CD4-positive, alpha-beta T cell treated with Interleukin-4 for 1 hour (primary cell): Measurements from ENCODE around the gene FRRS1L.
"Not testable (repeated sequence)": the region's sequence is repeated elsewhere in the genome, so short reads cannot be mapped to it uniquely, and the experiment has no call there.

Experiments used
- DNase-seq, 2 donors: peaks; one replicate each; pipeline ENCODE4 v3.0.0-alpha.2; 2020 to 2022

Gene FRRS1L

DNA sequence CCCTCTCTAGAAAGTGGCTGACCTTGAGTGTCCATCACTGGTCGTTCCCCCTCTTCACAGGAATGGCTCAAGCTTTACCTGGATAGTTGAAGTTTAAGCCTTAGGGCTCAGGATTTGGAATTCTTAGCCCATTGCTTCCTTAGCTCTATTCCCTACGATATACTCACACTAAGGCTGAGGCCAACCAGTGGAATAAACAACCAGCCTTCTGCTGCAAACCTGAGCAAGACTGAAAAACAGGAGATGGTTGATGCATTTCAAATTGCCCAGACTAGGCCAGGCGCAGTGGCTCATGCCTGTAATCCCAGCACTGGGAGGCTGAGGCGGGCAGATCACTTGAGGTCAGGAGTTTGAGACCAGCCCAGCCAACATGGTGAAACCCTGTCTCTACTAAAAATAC is 40.4 kb downstream of the FRRS1L start:
- DNase-seq: not testable (repeated sequence)

DNA sequence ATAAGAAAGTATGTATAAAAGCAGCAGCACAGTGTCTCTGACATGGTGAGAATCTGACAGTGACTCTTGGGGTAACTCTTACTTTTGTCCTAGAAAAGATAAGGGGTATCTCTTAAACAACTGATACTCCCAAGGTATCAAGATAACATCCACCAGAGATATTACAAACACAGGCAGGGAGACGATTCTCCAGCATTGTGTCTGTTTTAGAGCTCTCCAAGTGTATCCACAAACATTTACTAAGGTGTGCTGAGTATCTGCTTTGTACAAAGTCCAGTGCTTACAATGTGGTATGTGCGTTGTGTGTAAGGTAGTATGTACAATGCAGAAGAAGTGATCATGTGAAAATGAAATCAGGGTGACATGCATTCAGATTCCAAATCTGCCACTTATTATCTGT is 42.9 kb downstream of the FRRS1L start:
- DNase-seq: no peak

DNA sequence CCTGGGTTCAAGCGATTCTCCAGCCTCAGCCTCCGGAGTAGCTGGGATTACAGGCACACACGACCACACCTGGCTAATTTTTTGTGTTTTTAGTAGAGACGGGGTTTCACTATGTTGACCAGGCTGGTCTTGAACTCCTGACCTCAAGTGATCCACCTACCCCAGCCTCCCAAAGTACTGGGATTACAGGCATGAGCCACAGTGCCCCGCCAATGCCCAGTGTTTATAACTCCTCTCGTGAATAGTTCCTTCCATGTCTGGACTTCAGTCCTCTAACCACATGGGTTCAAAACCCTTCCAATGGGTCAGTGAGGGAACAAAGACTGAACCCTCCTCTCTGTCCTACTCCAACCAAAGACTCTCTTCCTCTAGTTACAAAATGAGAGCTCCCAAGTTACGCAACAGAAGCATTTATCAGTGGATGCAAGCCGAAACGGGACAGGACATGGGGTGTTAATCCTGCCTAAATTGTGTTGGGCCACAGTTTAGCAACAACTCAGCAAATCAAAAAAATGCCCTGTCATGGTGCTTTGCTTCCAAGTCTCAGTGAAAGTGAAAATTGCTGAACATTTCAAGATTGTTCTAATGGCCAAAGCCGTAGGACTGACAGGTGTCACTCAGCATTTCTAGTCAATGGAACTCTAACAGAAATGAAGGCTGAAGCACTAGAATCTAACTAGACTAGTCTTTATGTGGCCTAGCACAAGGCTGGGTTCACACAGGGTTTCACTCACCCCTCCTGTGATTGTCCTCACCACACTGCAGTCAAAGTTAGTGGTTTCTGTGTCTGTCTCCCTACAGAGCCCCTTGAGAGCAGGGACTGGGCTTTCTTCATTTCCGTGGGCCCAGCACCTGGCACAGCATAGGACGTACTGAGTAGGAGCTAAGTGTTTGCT is 44.1 kb downstream of the FRRS1L start:
- DNase-seq: no peak

DNA sequence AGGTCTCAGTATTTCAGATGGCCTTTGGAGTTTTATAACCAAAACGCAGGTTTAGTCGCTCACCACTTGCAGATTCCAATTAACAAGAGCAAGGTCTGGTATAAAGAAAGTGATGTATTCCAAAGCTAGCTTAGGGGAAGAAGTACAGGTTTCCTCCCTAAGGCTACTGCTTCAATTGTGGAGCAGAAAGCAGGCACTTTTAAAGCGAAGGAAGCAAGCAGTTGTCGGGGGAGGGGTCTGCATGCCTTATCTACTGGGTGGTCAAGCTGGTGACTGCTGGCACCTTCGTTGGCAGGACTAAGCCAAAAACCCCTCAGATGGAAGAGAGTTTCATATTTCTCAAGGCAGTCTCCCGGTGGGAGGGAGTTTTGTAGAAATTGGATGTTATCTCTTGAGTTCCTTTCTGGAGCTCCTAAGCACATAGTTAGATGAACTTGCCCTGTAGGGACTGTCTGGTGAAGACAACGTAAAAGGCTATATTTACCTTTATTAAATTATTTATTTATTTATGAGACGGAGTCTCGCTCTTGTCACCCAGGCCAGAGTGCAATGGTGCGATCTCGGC is 45.7 kb downstream of the FRRS1L start:
- no peak for DNase-seq

DNA sequence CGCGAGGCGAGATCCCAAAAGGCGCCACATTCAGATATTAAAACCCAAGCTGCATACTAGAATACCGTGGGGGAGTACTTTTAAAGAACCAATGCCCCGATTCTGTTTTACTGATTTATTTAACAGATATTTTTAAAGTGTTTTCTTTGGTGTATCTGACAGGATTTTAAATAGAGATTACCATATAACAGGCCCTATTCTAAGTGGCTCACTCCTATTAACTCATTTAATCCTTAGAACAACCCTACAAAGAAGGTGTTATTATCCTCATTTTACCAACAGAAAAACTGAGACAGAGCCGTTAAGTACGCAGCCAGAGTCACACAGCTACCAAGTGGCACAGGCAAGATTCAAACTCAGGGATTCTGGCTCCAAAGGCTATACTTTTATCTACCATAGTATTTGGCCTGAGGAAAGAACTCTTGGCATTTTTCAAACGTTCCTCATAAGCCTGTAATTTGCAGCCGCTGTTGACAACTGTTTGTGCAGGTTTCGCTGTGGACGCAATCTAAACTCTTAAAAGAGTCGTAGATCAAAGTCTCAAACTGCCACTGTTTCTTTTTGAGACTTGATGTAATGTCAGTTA is 46.8 kb downstream of the FRRS1L start:
- no peak for DNase-seq

- DNase-seq: peak; percentile 97 to 98
Observed at GRCh38 chr9:109119439-109120203, 47.4 kb downstream of the FRRS1L start, which contains the start of gene TMEM245. Gene TMEM245 (minus strand): TSS chr9:109119947. CDS start chr9:109119913, 34 bp downstream.

GRCh38 chr9:109118808-109119438 is 48.1 kb downstream of the FRRS1L start:
- no peak for DNase-seq

GRCh38 chr9:109117856-109118807 is 48.9 kb downstream of the FRRS1L start:
- peak; percentile 25 to 64 for DNase-seq

- DNase-seq: no peak
Observed at GRCh38 chr9:109115931-109116526, 51.0 kb downstream of the FRRS1L start.

GRCh38 chr9:109114670-109115069 is 52.4 kb downstream of the FRRS1L start:
- no peak for DNase-seq

- no peak for DNase-seq
Observed at GRCh38 chr9:109113892-109114609, 53.0 kb downstream of the FRRS1L start.

DNA sequence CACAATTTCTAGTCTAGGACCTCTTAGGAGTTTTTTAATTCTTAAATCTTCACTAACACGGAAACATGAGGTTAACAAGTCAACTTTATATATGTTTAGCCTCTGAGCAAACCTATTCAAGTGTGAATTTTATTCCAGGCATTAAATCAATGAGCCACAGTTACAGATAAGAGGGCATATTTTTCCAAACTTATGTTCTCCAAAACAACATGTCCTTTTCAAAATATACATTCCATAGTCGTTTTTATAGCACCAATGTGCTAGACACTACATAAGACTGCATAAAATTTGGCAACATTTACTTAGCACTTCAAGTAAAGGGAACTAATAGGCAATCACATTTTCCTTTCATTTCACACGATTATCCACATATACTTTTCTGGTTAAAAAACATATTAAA is 53.8 kb downstream of the FRRS1L start:
- DNase-seq: no peak

DNA sequence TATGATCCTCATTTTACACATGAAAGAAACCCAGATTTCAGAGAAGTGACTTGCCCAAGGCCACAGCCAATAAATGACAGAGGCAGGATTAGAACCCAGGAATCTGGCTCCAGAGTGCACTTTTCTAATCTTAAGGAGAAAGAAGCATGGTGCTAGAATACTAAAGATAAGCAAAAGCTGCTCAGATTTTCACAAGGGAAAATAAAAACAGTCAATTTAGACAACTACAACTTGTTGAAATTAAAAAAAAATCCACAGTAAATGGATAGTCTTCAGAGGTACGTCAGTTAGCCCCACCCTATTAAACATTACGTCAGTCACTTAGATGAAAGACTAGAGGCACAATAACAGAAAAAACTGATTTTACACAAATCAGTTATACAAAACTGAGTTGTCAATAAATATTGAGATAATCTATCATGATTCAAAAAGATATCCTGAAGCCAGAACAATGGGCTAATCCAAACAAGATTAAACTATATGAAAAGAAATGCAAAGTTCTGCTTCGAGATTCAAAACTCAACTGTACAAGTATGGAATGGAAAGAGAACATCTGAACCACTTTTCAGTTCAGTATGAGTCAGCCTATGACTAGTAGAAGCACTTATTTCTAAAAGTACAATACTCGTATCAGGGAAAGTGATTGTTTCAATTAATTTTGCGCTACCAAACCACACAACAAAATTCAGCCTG is 56.6 kb downstream of the FRRS1L start:
- DNase-seq: peak in 1 of 2 donors; percentile 73

DNA sequence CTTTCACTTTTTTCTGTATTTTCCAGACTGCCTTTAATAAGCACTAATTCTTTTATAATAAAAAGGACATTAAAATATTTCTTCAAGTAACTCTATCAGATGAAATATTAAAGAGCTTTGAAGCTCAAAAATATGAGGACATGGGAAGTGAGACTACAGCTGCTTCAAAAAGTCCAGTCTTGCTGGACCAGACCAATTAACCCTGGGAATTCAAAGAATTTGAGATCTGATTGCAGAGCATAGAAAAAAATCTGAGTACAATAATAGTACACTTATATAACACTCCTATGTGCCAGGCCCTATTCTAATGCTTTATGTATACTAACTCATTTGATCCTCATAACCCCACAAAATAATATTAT is 57.1 kb downstream of the FRRS1L start:
- no peak for DNase-seq

- DNase-seq: no peak
Observed at GRCh38 chr9:109108318-109108717, 58.7 kb downstream of the FRRS1L start.

- DNase-seq: peak in 1 of 2 donors; percentile 36
Observed at GRCh38 chr9:109107402-109108240, 59.4 kb downstream of the FRRS1L start.

DNA sequence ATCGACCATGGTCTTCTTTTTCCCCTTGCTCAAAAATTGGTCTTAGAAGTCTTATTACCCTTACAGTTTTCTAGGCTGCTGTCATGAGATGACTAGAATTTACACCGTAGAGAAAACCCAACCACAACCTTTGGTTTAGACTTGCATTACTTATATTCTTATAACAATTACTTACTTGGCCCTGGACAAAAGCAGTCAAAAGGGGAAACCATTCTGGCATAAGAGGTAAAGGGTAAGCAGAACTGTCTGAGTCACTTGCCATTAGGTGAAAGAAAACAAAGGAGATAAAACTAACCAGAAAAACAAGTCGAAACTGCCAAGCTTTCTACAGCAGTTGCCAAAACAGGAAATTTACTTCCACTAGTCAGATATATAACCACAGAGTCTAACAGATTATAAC is 65.2 kb downstream of the FRRS1L start:
- peak in 1 of 2 donors; percentile 74 for DNase-seq

DNA sequence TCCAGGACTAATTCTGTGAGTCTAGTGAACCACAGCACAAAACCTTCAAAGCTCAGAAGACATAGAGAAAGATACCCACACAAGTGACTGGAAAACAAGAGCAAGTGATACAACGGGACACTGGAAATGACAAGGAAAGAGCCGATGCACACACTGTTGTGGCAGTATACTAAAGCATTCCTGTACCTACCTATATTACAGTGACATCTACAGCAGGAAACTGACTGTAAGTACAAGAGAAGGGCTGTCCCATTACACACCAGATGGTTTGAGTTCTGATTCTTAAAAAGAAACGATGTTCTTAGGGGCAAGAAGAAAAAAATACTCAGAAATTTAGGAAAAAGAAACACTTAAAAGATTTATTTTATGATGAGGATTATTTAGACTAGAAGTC is 65.8 kb downstream of the FRRS1L start:
- no peak for DNase-seq
